Fibroblast of the conjunctiva (primary cell): Measurements from ENCODE around the gene PACS1.

Experiments
- DNase-seq: peaks from one replicate; pipeline ENCODE4 v3.0.0-alpha.2; 2010; ENCODE audit warnings: low read depth

The PACS1 gene

DNA sequence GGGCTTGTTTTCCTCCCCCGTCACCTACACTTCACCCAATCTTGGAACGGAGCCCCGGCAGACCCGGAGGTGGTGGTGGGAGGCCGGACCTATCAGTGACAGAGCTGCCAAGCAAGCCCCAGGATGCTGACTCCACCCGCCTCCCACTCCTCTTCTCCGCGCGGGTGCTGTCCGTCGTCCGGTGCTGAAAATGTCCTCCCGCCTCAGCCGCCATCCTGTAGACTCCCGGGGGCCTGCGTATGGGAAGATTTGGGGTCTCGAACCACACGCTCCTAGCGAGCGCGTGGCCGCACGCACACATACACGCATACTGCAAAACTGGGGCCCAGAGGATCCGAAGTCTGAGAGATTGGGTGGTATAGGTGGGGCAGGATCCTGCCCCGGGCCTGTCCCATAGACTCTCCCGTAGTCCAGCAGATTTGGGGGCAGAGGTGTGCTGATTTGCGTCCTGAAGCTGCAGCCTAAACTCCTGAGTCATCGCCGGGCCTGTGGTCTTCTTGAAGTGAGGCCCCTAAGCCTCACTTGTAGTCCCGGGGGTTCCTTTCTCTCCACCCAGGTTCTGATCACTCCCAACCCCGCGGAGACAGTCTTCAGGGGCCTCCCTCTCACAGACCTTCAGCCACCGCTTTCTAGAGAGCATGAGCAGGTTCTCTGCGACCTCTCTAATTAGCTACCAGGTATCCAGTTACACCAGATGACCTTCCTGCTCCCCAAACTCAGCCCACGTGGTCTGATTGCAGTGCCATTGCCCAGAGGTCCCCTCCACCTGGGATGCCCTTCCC, 219.7 kb downstream of the PACS1 start:
- DNase-seq: no peak

DNA sequence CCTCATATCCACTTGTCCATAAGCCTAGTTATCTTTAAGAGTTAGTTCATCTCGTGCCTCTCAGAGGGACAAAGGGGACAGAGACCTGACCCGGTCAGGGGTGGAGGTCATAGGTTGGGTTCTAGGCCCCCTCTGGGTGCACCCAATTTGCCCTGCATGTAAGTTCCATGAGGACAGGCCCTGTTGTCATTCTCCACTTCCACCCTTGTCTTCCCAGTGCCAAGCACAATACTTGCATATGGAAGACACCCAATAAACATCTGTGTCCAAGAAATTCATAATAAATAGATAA, 220.2 kb downstream of the PACS1 start:
- no peak for DNase-seq

DNA sequence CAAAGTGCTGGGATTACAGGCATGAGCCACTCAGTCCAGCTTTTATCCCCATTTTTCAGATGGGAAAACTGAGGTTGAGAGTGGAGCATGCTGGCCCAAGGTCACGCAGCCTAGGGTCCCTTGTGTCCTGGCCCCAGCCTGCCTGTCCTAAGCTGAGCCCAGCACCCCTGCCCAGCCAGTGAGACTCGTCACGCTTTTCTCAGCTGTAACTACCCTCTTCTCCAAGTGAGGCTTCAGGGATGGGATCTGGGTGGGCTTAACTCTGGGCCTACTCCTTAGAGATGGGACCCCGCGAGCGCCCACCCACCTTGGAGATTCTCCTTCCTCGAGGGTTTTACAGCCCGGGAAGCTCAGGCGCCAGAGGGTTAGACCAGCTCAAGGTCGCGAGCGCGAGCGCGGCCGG, 221.2 kb downstream of the PACS1 start:
- DNase-seq: no peak

DNA sequence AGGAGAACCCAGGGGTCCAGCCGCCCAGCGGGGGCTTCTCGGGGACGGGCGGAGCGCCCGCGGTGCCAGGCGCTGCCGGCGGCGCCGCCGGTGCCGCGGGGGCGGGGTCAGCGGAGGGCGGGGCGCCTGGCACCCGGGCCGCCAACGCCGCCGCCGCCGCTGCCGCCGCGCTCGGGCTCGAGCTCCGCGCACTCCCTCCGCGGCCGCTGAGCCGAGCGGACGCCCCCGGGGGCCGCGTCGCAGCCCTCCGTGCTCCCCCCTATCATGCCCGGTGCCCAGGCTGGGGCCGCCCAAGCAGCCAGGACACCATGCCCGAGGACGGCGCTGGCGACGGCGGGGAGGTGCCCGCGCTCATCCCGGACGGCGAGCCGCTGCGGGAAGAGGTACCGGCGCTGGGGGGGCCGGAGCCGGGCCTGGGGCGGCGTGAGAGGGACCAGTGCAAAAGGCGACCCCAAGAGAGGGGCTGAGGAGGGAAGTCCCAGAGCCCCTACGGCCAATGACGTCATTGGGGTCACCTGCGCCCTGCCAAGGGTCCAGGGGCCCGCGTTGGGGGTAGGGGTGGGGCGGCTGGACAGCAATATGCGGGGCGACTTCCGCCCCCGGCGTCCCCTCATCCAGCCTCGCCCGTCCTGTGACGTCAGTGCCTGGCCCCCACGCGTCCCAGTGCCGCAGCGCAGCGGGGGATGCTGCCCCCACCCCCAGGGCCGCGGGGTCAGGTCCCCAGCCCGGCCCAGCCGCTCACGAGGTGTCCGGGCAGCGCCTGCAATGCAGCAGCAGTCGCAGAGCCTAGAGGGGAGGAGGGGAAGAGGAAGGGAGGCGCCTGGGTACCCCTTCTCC, 221.9 kb downstream of the PACS1 start, which contains the start of gene TMEM151A:
Gene TMEM151A (plus strand): TSS at position 189 of the 837 bp plus-strand sequence. CDS start 120 bp downstream, at position 309.
- DNase-seq: no peak

DNA sequence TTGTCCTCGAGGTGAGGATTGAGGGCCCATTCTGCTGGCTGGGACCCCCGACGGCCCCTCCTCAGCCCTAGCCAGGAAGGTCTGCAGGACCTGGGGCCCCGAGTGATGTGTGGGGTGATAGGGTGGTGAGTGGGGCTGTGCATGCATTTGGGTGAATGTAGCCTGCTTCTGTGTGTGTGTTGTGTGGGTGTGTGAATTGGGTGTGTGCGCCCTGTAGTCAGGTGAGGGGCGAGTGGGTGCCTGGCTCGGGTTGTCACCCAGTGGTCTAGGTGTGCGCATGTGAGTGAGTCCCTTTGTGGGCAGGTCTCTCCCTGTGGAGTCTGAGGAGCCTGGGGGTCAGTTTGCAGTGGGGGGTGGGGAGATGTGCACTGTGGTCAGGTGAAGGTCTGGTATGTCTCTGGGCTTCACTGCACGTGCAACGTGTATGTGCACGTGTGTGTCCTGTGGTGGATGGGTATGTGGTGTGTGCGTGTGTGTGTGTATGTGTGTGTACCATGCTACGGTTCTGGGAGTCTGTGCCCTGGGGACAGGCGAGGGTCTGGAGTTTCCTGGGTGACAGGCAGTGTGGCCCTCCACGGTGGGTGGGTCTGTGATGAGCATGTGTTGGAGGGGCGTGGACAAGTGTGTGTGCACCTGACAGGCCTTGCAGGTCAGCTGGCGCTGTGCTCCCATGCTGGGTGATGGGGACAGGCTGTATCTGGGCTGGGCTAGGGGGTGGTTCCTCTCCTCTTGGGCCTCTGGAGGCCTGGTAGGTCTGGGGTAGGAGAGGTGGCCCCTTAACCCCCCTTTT, 222.7 kb downstream of the PACS1 start:
- no peak for DNase-seq

DNA sequence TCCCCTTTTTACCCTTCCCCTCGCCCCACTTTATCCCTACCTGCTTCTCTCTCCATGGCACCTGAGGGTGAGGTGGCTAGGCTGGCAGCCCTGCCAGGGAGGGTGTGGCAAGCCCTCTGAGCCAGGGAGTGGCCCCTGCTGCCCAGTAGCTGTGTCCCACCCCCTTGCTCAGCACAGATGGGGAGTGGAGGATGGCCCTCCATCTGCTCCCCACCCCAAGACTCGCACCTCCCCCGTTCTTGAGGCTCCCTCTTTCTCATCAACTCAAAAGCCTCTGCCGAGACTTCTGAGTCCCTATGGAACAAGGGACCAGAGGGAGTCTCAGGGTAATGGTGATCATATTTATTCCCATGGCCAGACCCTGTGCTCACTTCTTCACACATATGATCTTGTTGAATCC, 223.3 kb downstream of the PACS1 start:
- no peak for DNase-seq

DNA sequence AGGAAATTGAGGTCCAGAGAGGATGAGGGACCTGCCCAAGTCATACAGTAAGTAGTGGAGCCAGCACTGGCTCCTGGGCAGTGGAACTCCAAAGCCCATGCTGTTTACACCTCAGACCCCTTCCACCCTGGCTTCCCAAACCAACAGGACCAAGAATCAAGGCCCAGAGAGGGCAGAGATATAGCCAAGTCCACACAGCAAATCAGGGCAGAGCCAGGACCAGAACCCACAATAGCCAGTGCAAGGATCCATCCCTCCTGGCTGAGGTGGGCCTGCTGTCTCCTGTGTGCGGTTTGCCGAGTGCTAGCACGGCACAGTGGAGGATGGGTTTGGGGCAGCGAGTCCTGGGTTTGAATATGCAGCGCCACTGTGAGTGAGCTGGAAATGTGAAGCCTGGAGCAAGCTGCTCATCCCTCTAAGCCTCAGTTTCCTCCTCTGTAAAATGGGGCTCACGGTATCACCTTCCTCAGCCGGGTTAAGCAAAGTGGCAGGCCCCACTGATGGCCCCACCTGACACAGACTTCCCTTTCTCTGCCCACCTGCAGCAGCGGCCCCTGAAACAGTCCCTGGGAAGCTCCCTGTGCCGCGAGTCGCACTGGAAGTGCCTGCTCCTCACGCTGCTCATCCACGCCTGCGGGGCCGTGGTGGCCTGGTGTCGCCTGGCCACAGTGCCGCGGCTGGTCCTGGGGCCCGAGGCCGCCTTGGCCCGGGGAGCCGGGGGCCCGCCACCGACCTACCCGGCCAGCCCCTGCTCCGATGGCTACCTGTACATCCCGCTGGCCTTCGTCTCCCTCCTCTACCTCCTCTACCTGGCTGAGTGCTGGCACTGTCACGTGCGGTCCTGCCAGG, 223.9 kb downstream of the PACS1 start:
- no peak for DNase-seq
